ENCODE results near the gene LARGE1.

The LARGE1 gene

GRCh38 chr22:33659448-33659847 is 260.8 kb downstream of the LARGE1 start:
- no peak overlapping the region for H3K4me3 ChIP-seq (ENCODE audit: low read depth, low read length)
- TF ChIP-seq, protein P1, sequence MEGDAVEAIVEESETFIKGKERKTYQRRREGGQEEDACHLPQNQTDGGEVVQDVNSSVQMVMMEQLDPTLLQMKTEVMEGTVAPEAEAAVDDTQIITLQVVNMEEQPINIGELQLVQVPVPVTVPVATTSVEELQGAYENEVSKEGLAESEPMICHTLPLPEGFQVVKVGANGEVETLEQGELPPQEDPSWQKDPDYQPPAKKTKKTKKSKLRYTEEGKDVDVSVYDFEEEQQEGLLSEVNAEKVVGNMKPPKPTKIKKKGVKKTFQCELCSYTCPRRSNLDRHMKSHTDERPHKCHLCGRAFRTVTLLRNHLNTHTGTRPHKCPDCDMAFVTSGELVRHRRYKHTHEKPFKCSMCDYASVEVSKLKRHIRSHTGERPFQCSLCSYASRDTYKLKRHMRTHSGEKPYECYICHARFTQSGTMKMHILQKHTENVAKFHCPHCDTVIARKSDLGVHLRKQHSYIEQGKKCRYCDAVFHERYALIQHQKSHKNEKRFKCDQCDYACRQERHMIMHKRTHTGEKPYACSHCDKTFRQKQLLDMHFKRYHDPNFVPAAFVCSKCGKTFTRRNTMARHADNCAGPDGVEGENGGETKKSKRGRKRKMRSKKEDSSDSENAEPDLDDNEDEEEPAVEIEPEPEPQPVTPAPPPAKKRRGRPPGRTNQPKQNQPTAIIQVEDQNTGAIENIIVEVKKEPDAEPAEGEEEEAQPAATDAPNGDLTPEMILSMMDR (IDR thresholded peaks at IDR 0.05; ENCODE audit: low read depth, low read length) = no peak

DNA sequence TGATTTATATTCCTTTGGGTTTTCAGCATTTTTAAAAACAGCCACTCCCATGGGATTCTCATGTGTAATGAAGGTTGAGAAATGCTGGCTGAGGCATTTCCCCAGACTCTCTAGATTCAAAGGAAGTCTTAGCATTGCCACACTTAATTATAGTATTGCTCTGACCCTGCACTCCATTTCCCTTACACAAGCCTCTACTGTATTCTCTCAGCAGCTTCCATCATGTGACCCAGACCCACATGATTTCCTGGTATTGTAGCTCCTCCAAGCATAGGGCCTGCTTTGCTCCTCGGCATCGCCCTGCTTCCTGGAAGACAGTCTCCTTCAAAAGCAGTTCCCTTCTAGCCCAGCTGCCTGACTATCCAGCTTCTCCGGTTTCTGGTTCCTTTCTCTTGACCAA is 261.5 kb downstream of the LARGE1 start:
- TF ChIP-seq, protein P1 (IDR thresholded peaks at IDR 0.05; ENCODE audit: low read depth, low read length) = no peak
- H3K4me3 ChIP-seq (ENCODE audit: low read depth, low read length) = no peak overlapping the region

GRCh38 chr22:33657670-33658069 is 262.6 kb downstream of the LARGE1 start:
- TF ChIP-seq, protein P1 (IDR thresholded peaks at IDR 0.05; ENCODE audit: low read depth, low read length) = no peak
- no peak overlapping the region for H3K4me3 ChIP-seq (ENCODE audit: low read depth, low read length)

- TF ChIP-seq, protein P1 (IDR thresholded peaks at IDR 0.05; ENCODE audit: low read depth, low read length) = no peak
- H3K4me3 ChIP-seq (ENCODE audit: low read depth, low read length) = no peak overlapping the region
Measured at GRCh38 chr22:33656808-33657628, 263.3 kb downstream of the LARGE1 start.

DNA sequence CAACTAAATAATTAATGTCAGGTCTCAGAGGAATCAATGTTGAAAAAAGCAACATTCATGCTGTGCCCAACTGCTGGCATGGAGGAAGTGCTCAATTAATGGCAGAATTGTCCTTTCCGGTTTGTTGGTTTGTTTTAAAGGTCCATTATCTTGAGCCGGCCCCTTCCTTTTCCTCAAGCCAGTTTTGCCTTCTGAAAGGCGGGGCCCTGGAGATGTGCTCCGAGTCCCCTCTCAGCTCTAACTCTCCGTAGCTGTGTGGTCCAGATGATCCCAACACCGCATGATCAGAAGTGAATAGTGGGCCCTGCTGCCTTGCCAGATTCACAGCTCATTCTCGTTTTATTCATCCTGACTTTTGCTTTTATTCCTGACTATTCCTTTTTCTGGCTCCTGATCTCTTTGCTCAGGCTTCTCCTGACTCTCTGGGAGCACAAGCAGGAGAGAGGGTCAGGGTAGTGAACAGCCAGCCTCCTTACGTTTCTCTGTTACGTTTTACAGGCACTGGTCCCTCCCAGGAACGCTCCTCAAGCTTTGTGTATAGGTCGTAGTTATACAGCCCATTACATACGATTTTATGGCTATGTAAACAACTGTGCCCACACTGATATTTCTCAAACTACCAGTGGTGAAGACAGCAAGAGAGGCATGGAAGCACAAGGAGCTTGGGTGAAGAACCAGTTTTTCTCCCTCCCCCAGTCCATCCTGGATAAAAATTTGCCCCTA is 265.9 kb downstream of the LARGE1 start:
- TF ChIP-seq, protein P1 (IDR thresholded peaks at IDR 0.05; ENCODE audit: low read depth, low read length) = no peak

GRCh38 chr22:33653532-33654063 is 266.7 kb downstream of the LARGE1 start:
- no peak overlapping the region for H3K4me3 ChIP-seq (ENCODE audit: low read depth, low read length)
- TF ChIP-seq, protein P1 (IDR thresholded peaks at IDR 0.05; ENCODE audit: low read depth, low read length) = no peak

More for the DNA sequence above, 265.9 kb downstream of the LARGE1 start:
- no peak overlapping the region for H3K4me3 ChIP-seq (ENCODE audit: low read depth, low read length)

DNA sequence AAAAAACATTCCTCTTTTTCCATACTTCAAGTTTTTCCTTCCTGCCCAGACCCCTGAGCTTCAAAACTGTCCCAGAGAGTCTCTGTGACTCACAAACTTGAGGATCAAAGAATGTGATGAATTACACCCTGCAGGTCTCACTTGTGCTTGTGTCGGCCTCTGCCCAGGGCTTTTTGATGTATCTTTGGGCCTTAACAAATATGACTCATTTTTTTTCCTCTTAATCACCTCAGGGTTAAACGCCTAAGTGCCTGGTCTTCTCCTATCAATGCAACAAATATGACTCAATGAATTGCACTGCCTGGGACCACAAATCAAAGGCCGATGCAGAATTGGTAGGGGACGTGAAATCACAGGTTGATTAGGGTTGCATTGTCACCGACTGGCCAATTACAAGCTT is 267.7 kb downstream of the LARGE1 start:
- TF ChIP-seq, protein P1 (IDR thresholded peaks at IDR 0.05; ENCODE audit: low read depth, low read length) = no peak
- no peak overlapping the region for H3K4me3 ChIP-seq (ENCODE audit: low read depth, low read length)
